ENCODE results near the gene TMEM169. TPM values are rescaled to one million over a fixed set of nuclear protein-coding genes. Genes with fewer than 3 reads are reported as not detected.

Gene TMEM169
- total RNA-seq, 1 donor from 2014 or later, result 1.6 TPM

DNA sequence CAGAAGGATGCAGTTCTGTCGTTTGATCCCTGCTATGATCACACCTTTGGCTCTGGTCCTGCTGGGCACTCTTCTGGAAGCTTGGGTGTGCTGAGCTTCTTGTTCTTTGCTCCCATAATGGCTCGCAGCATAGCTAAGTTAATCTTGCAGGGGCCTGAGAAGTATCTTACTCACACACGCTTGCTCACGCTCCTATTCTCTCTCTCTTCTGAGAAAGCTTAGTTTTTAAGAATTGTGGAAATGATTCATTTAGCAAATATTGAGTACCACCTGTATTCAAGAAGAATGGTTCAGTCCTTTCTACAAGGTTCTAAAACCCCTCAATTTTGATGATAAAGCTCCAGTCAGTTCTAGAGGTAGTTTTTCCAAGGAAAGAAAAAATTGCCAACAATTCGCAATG, 68.0 kb downstream of the TMEM169 start:
- DNase-seq (ENCODE audit: low spot score), result no peak
- intact Hi-C loops (cut with DNase I), result no loop called here
- no peak for ATAC-seq

DNA sequence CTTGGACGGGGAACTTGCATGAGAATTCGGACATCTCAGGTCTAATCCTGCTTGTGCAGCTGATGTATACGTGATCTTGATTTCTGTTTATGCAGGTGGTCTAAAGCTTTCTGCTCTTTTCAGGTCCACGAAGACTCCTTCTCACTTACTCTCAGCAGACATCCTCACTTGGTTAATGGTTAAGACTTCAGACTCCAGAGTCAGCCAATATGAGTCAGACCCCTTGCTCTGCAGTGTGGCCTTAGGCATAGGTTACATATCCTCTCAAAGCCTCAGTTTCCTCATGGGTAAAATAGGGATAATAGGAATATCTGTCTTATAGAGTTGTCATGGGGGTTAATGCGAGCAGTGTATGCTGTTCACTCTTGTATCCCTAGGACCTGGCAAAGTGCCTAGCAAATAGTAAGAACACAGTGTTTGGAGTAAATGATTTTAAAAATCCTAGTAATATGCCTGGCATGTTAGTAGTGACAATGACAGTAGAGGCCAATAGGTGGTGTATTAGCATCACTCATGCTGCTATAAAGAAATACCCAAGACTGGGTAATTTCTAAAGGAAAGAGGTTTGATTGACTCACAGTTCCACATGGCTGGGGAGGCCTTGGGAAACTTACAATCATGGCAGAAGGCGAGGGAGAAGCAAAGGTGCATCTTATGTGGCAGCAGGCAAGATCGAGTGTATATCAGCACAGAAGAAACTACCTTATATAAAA, 69.8 kb downstream of the TMEM169 start:
- ATAC-seq (no peak), DNase-seq (ENCODE audit: low spot score) (no peak)
- intact Hi-C loops (cut with DNase I), result no loop called here

Other genes with a start within 250 kb of the TMEM169 start
- 5.9 TPM for gene MREG, start 68.4 kb upstream of the TMEM169 start, total RNA-seq
- 15.1 TPM for gene PECR, start 110 bp upstream of the TMEM169 start, total RNA-seq
- gene XRCC5, start 27.4 kb downstream of the TMEM169 start, total RNA-seq, result 173 TPM